Measurements from ENCODE around the gene FAT1. TPM values are rescaled to one million over a fixed set of nuclear protein-coding genes. Genes with fewer than 3 reads are reported as not detected.

Gene FAT1
- total and polyA plus RNA-seq, 7 donors, result 12.6 to 146 (median 93.1) TPM

DNA sequence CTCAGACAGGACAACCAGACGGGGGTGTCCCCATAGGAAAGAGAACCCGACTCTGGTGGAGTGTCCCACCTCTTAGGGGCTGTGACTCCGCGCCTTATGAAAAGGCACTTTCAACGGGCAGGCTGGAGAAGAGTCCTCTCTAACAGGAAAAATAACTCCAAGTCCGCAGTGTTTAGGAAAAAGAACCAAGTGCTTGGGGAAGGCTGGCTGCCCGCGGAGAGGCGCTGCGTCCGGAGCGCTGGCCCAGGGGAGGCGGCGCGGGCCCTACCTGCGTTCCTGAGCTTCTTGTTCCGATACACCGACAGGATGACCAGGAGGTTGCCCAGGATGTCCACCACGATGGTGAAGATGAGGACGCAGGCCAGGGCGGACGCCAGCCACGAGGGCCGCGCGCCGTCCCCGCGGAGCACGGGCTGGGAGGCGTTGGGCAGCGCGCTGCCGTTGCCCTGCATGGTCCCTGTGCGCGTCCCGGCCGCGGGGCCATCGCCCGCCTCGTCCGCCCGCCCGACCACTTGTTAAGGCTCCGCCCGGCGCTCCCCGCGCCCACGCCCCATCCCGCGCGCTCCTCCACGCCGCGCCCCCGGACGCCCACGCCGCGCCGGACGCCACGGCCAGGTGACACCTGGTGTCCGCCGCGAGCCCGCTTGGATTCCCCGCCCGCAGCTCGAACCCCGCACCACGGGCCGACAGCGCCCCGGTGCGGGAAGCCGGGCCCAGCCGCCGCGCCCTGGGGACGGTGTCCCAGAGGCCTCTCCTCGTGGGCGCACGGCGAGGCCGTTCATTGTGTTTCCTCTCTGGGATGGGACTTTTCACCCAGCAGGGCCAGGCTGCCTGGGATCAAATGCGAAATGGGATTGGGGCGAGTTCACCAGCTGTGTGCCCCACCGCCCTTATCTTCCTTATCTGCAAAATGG lies 168.5 kb downstream of the FAT1 start, which contains the start of gene MTNR1A:
Gene MTNR1A (minus strand): TSS at position 654 of the 914 bp plus-strand sequence. CDS start 202 bp downstream, at position 452.
- intact Hi-C loops (cut with DNase I), result no loop called here
- Histone ChIP-seq H3K4me3 (peak within 1 kb of the TSS in 3 of 4 donors; percentile 19 to 38 (median 35)), H3K27ac (no peak within 1 kb of the TSS), H3K36me3 (no peaks in the 10 kb centered on the region), H3K4me1 (peaks cover 0 to 13% (median 11%) of the 10 kb centered on the region in 4 donors), H3K27me3 (peaks cover 14 to 37% (median 23%) of the 10 kb centered on the region in 3 donors), H3K9me3 (peaks cover 0 to 4% (median 0%) of the 10 kb centered on the region in 4 donors)
- WGBS, 2 donors, result 3 to 9% methylated on average over 91 of the region's 91 CpGs
- no peak for DNase-seq
- TF ChIP-seq POLR2AphosphoS5 (IDR thresholded peaks at IDR 0.05) (no peak), POLR2A (IDR thresholded peaks at IDR 0.05) (no peak), EP300 (IDR thresholded peaks at IDR 0.05) (no peak)
- TF ChIP-seq, protein P1, sequence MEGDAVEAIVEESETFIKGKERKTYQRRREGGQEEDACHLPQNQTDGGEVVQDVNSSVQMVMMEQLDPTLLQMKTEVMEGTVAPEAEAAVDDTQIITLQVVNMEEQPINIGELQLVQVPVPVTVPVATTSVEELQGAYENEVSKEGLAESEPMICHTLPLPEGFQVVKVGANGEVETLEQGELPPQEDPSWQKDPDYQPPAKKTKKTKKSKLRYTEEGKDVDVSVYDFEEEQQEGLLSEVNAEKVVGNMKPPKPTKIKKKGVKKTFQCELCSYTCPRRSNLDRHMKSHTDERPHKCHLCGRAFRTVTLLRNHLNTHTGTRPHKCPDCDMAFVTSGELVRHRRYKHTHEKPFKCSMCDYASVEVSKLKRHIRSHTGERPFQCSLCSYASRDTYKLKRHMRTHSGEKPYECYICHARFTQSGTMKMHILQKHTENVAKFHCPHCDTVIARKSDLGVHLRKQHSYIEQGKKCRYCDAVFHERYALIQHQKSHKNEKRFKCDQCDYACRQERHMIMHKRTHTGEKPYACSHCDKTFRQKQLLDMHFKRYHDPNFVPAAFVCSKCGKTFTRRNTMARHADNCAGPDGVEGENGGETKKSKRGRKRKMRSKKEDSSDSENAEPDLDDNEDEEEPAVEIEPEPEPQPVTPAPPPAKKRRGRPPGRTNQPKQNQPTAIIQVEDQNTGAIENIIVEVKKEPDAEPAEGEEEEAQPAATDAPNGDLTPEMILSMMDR (IDR thresholded peaks at IDR 0.05), result no peak

DNA sequence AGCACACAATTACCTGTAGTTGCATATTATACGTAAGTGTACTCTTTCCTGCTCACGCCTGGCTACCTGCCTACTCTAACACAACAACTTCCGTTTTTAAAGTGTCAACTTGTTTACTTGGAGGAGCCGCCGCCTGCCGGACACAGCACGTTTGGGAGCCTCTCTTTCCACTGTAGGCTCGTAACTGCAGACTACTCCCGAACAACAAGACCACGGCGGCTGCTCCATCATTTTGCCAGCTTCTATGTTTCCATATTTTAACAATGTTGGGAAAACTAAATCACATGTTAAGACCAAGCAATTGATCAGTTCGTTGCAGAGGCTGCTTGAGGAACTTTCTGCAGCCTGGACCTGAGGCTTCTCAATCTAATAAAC lies 169.1 kb downstream of the FAT1 start:
- Histone ChIP-seq H3K9me3 (no peaks in the 10 kb centered on the region), H3K4me3 (peak overlapping the region in 3 of 4 donors; percentile 19 to 38 (median 35)), H3K36me3 (no peaks in the 10 kb centered on the region), H3K4me1 (peaks cover 0 to 13% (median 11%) of the 10 kb centered on the region in 4 donors), H3K27me3 (peaks cover 14 to 37% (median 23%) of the 10 kb centered on the region in 3 donors), H3K27ac (no peak overlapping the region)
- WGBS, 2 donors, result 1 to 8% methylated on average over 12 of the region's 12 CpGs
- DNase-seq, result no peak
- intact Hi-C loops (cut with DNase I), result no loop called here
- TF ChIP-seq POLR2A (IDR thresholded peaks at IDR 0.05), result no peak
- TF ChIP-seq, protein P1 (IDR thresholded peaks at IDR 0.05), result no peak
- TF ChIP-seq EP300 (IDR thresholded peaks at IDR 0.05), result no peak
- no peak for TF ChIP-seq POLR2AphosphoS5 (IDR thresholded peaks at IDR 0.05)

DNA sequence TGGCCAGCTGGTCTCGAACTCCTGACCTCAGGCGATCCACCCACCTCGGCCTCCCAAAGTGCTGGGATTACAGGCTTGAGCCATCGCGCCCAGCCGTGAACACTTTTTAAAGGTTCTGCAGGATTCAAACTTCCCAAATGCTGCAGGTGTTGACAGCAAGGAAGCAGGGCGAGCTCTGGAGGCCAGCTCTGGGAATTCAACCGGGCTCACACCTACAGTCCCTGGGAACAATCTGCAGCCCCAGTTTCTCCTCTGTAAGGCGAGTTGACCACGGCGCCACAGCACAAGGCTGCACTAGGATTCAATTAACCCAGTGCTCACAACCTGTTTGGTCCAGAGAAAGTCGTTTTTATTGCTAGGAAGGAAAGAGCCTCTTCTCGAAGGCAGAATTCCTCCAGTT lies 169.9 kb downstream of the FAT1 start:
- Histone ChIP-seq H3K4me1 (peaks cover 0 to 13% (median 11%) of the 10 kb centered on the region in 4 donors), H3K27ac (no peak overlapping the region), H3K27me3 (peaks cover 14 to 37% (median 23%) of the 10 kb centered on the region in 3 donors), H3K4me3 (no peak overlapping the region), H3K9me3 (no peaks in the 10 kb centered on the region), H3K36me3 (no peaks in the 10 kb centered on the region)
- intact Hi-C loops (cut with DNase I), result no loop called here
- TF ChIP-seq, protein P1 (IDR thresholded peaks at IDR 0.05), result no peak
- TF ChIP-seq EP300 (IDR thresholded peaks at IDR 0.05) (no peak), POLR2AphosphoS5 (IDR thresholded peaks at IDR 0.05) (no peak), POLR2A (IDR thresholded peaks at IDR 0.05) (no peak)
- WGBS, 2 donors, result 18 to 59% methylated on average over 13 of the region's 13 CpGs
- no peak for DNase-seq

DNA sequence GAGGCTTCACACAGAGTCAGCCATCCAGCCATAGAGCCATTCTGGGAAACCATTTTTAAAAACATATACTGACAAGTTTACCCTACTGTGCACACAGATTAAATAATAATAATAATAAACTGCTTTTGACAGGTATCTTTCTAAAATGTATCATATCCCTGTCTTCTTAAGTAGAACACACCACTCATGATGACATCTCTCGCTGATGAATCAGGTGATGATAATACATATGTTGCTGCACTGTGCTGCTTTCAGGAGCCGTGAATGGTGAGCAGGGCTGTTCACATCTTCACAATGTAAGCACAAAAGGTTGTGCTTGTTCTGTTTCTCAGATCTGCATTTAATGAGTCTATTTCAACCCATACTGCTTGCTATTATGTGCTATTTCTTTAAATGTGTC lies 171.8 kb downstream of the FAT1 start:
- no peak for TF ChIP-seq POLR2A (IDR thresholded peaks at IDR 0.05)
- TF ChIP-seq EP300 (IDR thresholded peaks at IDR 0.05), result no peak
- no peaks in the 10 kb centered on the region for H3K9me3 ChIP-seq
- H3K27ac ChIP-seq, result no peak overlapping the region
- intact Hi-C loops (cut with DNase I), result no loop called here
- WGBS, 2 donors, result 94 to 96% methylated on average over 2 of the region's 2 CpGs
- H3K27me3 ChIP-seq, result peaks cover 14 to 37% (median 23%) of the 10 kb centered on the region in 3 donors
- H3K4me3 ChIP-seq, result no peak overlapping the region
- H3K36me3 ChIP-seq, result no peaks in the 10 kb centered on the region
- DNase-seq, result no peak
- H3K4me1 ChIP-seq, result peaks cover 0 to 13% (median 11%) of the 10 kb centered on the region in 4 donors

DNA sequence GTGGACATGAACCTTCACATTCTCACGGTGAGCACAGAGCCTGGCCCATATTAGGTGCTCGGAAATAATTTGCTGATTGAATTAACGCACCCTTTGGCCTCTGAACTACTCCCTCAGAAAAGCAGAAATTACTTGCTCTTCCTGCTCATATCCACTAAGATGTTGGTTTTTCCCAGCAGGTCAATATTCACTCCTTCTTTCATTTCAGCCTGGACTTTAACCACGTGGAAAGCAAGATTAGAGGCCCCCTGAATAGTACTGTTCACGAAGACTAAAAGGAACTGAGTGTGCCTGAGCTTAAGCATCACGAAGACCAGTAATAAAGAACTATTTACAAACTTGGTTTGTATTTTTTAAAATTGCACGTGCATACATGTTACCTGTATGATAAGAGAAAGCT lies 178.2 kb downstream of the FAT1 start:
- intact Hi-C loops (cut with DNase I), result no loop called here
- 82 to 86% methylated on average over 7 of the region's 7 CpGs for WGBS, 2 donors
- no peak overlapping the region for H3K4me3 ChIP-seq
- H3K9me3 ChIP-seq, result no peaks in the 10 kb centered on the region
- DNase-seq, result no peak
- H3K27ac ChIP-seq, result no peak overlapping the region
- H3K36me3 ChIP-seq, result no peaks in the 10 kb centered on the region
- H3K4me1 ChIP-seq, result no peaks in the 10 kb centered on the region
- TF ChIP-seq POLR2A (IDR thresholded peaks at IDR 0.05), result no peak
- TF ChIP-seq, protein P1 (IDR thresholded peaks at IDR 0.05), result no peak
- no peak for TF ChIP-seq EP300 (IDR thresholded peaks at IDR 0.05)
- TF ChIP-seq POLR2AphosphoS5 (IDR thresholded peaks at IDR 0.05), result no peak
- no peaks in the 10 kb centered on the region for H3K27me3 ChIP-seq

All from sigmoid colon (tissue), 7 donors.